HG03565 (cell line): ENCODE data around the gene PIK3R6.
"Not testable (repeated sequence)": the region's sequence is repeated elsewhere in the genome, so short reads cannot be mapped to it uniquely, and the experiment has no call there.

ENCODE experiments used
- ATAC-seq: cut with Tn5 transposase; IDR thresholded peaks from one replicate; pipeline ENCODE4 v1.9.1; 2021; ENCODE audit warnings: mild to moderate bottlenecking, moderate library complexity; ENCODE audit not compliant: unreplicated experiment

Gene PIK3R6

GRCh38 chr17:8830141-8830540 lies 37.3 kb downstream of the PIK3R6 start:
- no peak for ATAC-seq

GRCh38 chr17:8829036-8829941 lies 38.2 kb downstream of the PIK3R6 start:
- ATAC-seq = no peak

GRCh38 chr17:8828517-8828875 lies 39.0 kb downstream of the PIK3R6 start:
- ATAC-seq = no peak

GRCh38 chr17:8826808-8827435 lies 40.6 kb downstream of the PIK3R6 start:
- no peak for ATAC-seq

GRCh38 chr17:8825802-8826201 lies 41.7 kb downstream of the PIK3R6 start:
- ATAC-seq = no peak

GRCh38 chr17:8823279-8823678 lies 44.2 kb downstream of the PIK3R6 start:
- no peak for ATAC-seq

GRCh38 chr17:8822401-8823035 lies 45.0 kb downstream of the PIK3R6 start:
- no peak for ATAC-seq

- no peak for ATAC-seq
Measured at GRCh38 chr17:8821446-8822105, 45.9 kb downstream of the PIK3R6 start.

GRCh38 chr17:8820311-8821010 lies 47.0 kb downstream of the PIK3R6 start:
- ATAC-seq = no peak

- no peak for ATAC-seq
Measured at GRCh38 chr17:8818654-8819330, 48.7 kb downstream of the PIK3R6 start.

GRCh38 chr17:8818047-8818446 lies 49.4 kb downstream of the PIK3R6 start:
- no peak for ATAC-seq

- ATAC-seq = peak; percentile 84
Measured at GRCh38 chr17:8806926-8807550, 60.4 kb downstream of the PIK3R6 start.

GRCh38 chr17:8806253-8806925 lies 61.1 kb downstream of the PIK3R6 start:
- ATAC-seq = no peak

- ATAC-seq = not testable (repeated sequence)
Measured at GRCh38 chr17:8805396-8805795, 62.1 kb downstream of the PIK3R6 start.

GRCh38 chr17:8803531-8804420 lies 63.7 kb downstream of the PIK3R6 start:
- no peak for ATAC-seq

- no peak for ATAC-seq
Measured at GRCh38 chr17:8801135-8801840, 66.2 kb downstream of the PIK3R6 start.

- no peak for ATAC-seq
Measured at GRCh38 chr17:8800656-8801055, 66.8 kb downstream of the PIK3R6 start.
